Measurements from ENCODE around the gene ZNF341.
"Not testable (repeated sequence)": the region's sequence is repeated elsewhere in the genome, so short reads cannot be mapped to it uniquely, and the experiment has no call there.

ZNF341 gene

GRCh38 chr20:33770005-33770404 lies 38.2 kb downstream of the ZNF341 start:
- DNase-seq (ENCODE audit: low read depth): no peak

- no peak for DNase-seq (ENCODE audit: low read depth)
Observed at GRCh38 chr20:33771938-33772337, 40.1 kb downstream of the ZNF341 start.

- no peak for DNase-seq (ENCODE audit: low read depth)
Observed at GRCh38 chr20:33772439-33772838, 40.6 kb downstream of the ZNF341 start.

GRCh38 chr20:33773412-33774089 lies 41.8 kb downstream of the ZNF341 start:
- no peak for DNase-seq (ENCODE audit: low read depth)

GRCh38 chr20:33777816-33778215 lies 46.0 kb downstream of the ZNF341 start:
- no peak for DNase-seq (ENCODE audit: low read depth)

- DNase-seq (ENCODE audit: low read depth): no peak
Observed at GRCh38 chr20:33781133-33781532, 49.3 kb downstream of the ZNF341 start.

- DNase-seq (ENCODE audit: low read depth): no peak
Observed at GRCh38 chr20:33781945-33782344, 50.1 kb downstream of the ZNF341 start.

GRCh38 chr20:33783256-33783655 lies 51.5 kb downstream of the ZNF341 start:
- no peak for DNase-seq (ENCODE audit: low read depth)

- DNase-seq (ENCODE audit: low read depth): no peak
Observed at GRCh38 chr20:33783818-33784217, 52.0 kb downstream of the ZNF341 start.

- DNase-seq (ENCODE audit: low read depth): no peak
Observed at GRCh38 chr20:33784225-33784624, 52.4 kb downstream of the ZNF341 start.

- no peak for DNase-seq (ENCODE audit: low read depth)
Observed at GRCh38 chr20:33785503-33785902, 53.7 kb downstream of the ZNF341 start.

- DNase-seq (ENCODE audit: low read depth): no peak
Observed at GRCh38 chr20:33787253-33787891, 55.6 kb downstream of the ZNF341 start.

GRCh38 chr20:33788351-33789049 lies 56.7 kb downstream of the ZNF341 start:
- no peak for DNase-seq (ENCODE audit: low read depth)

GRCh38 chr20:33789109-33789857 lies 57.5 kb downstream of the ZNF341 start:
- DNase-seq (ENCODE audit: low read depth): no peak

- DNase-seq (ENCODE audit: low read depth): no peak
Observed at GRCh38 chr20:33789858-33790182, 58.0 kb downstream of the ZNF341 start.

- DNase-seq (ENCODE audit: low read depth): no peak
Observed at GRCh38 chr20:33790566-33790965, 58.8 kb downstream of the ZNF341 start.

- no peak for DNase-seq (ENCODE audit: low read depth)
Observed at GRCh38 chr20:33791021-33791420, 59.2 kb downstream of the ZNF341 start.

GRCh38 chr20:33791540-33791939 lies 59.7 kb downstream of the ZNF341 start:
- no peak for DNase-seq (ENCODE audit: low read depth)

- peak; percentile 16 for DNase-seq (ENCODE audit: low read depth)
Observed at GRCh38 chr20:33791959-33792597, 60.3 kb downstream of the ZNF341 start.

- DNase-seq (ENCODE audit: low read depth): not testable (repeated sequence)
Observed at GRCh38 chr20:33792598-33792989, 60.8 kb downstream of the ZNF341 start.

GRCh38 chr20:33793011-33793931 lies 61.5 kb downstream of the ZNF341 start:
- DNase-seq (ENCODE audit: low read depth): no peak

Measured in stimulated activated CD4-positive, alpha-beta T cell treated with anti-CD3 and anti-CD28 coated beads, Interleukin-2, amount 100 ng/mL, for 4 hours (primary cell).